ENCODE results near the gene IL1A. TPM values are rescaled to one million over a fixed set of nuclear protein-coding genes. Genes with fewer than 3 reads are reported as not detected.

IL1A gene
- polyA plus RNA-seq, 6 donors from 2014 or later, result not detected

DNA sequence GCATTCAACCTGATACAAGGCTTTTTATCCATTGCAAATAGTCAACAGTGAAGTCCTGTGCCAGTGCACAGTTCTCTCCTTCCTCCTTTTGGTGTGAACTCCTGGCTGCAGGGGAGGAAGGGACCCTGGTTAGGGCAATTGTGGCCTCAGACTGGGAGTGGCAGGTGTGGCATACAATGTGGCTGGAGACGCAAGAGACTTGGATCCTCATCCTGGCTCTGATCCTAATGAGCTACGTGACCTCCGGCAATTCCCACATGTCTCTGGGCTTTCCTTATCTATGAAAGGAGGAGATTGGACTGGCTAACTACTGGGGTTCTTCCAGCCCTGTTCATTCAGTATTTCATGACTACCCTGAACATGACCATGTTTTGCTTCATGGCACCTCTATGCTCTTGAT is 10.5 kb upstream of the IL1A start:
- Mint-ChIP-seq H3K36me3 (no peaks in the 10 kb centered on the region), H3K4me1 (peaks cover 0 to 5% (median 4%) of the 10 kb centered on the region in 3 donors), H3K27me3 (no peaks in the 10 kb centered on the region), H3K4me3 (no peak overlapping the region), H3K9me3 (no peaks in the 10 kb centered on the region), H3K27ac (no peak overlapping the region)
- no peak for ATAC-seq (ENCODE audit: low read depth in 2 of 2)
- DNase-seq, result no peak

DNA sequence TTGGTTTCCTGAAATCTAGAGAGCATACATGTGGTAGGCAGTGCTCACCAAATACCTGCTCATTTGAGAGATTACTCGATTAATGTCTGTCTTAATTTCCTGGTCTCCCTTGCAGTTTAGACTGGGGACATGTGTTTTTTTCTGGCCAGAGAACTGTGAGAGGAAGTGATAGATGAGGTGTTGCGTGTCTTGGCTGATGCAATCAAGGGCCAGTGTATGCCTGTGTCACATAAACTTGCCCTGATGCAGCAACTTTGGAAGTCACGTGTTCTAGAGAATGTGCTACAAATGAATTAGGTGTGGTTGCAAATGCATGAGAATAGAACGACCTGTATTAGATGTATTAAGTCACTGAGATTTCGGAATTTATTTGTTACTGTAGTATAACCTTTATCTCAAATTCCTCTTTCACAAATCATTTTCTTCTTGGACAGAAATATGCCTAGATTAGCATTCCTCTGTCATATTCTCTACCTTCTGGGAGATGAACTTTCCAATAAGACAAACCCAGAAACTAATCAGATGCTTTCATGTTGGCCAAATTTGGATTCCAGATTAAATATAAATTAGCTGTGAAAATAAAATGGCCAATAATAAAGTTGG is 9.9 kb upstream of the IL1A start:
- no peak for DNase-seq
- Mint-ChIP-seq H3K4me1 (peaks cover 0 to 4% (median under 1%) of the 10 kb centered on the region in 3 donors), H3K27ac (no peak overlapping the region)

GRCh38 chr2:112793449-112793978 is 9.2 kb upstream of the IL1A start:
- no peaks in the 10 kb centered on the region for H3K27me3 Mint-ChIP-seq
- no peaks in the 10 kb centered on the region for H3K36me3 Mint-ChIP-seq
- no peak overlapping the region for H3K27ac Mint-ChIP-seq
- ATAC-seq (ENCODE audit: low read depth in 2 of 2), result no peak
- H3K4me1 Mint-ChIP-seq, result peaks cover 0 to 4% (median 3%) of the 10 kb centered on the region in 3 donors
- H3K9me3 Mint-ChIP-seq, result no peaks in the 10 kb centered on the region
- DNase-seq, result no peak
- H3K4me3 Mint-ChIP-seq, result no peak overlapping the region

More for the DNA sequence above, 9.9 kb upstream of the IL1A start:
- Mint-ChIP-seq H3K4me3 (no peak overlapping the region), H3K36me3 (no peaks in the 10 kb centered on the region), H3K27me3 (no peaks in the 10 kb centered on the region), H3K9me3 (no peaks in the 10 kb centered on the region)
- peak in 1 of 2 donors; percentile 66 for ATAC-seq (ENCODE audit: low read depth in 2 of 2)

- no peak overlapping the region for H3K27ac Mint-ChIP-seq
- no peak for ATAC-seq (ENCODE audit: low read depth in 2 of 2)
- H3K9me3 Mint-ChIP-seq, result no peaks in the 10 kb centered on the region
- no peaks in the 10 kb centered on the region for H3K27me3 Mint-ChIP-seq
- H3K4me3 Mint-ChIP-seq, result no peak overlapping the region
- no peaks in the 10 kb centered on the region for H3K36me3 Mint-ChIP-seq
- DNase-seq, result no peak
- H3K4me1 Mint-ChIP-seq, result peaks cover 4 to 11% (median 10%) of the 10 kb centered on the region in 3 donors
These were observed 8.1 kb upstream of the IL1A start for GRCh38 chr2:112792419-112792818.

GRCh38 chr2:112791693-112792230 is 7.5 kb upstream of the IL1A start:
- Mint-ChIP-seq H3K36me3 (no peaks in the 10 kb centered on the region), H3K4me1 (peaks cover 4 to 11% (median 10%) of the 10 kb centered on the region in 3 donors), H3K27me3 (no peaks in the 10 kb centered on the region), H3K4me3 (no peak overlapping the region), H3K9me3 (no peaks in the 10 kb centered on the region), H3K27ac (no peak overlapping the region)
- DNase-seq (no peak), ATAC-seq (ENCODE audit: low read depth in 2 of 2) (no peak)

GRCh38 chr2:112791019-112791418 is 6.7 kb upstream of the IL1A start:
- Mint-ChIP-seq H3K4me3 (no peak overlapping the region), H3K27me3 (no peaks in the 10 kb centered on the region), H3K27ac (no peak overlapping the region), H3K36me3 (no peaks in the 10 kb centered on the region), H3K4me1 (peaks cover 4 to 11% (median 10%) of the 10 kb centered on the region in 3 donors), H3K9me3 (no peaks in the 10 kb centered on the region)
- DNase-seq (no peak), ATAC-seq (ENCODE audit: low read depth in 2 of 2) (no peak)

- Mint-ChIP-seq H3K4me1 (peaks cover 4 to 11% (median 10%) of the 10 kb centered on the region in 3 donors), H3K27me3 (no peaks in the 10 kb centered on the region), H3K9me3 (no peaks in the 10 kb centered on the region), H3K4me3 (no peak overlapping the region), H3K27ac (no peak overlapping the region), H3K36me3 (no peaks in the 10 kb centered on the region)
- DNase-seq, result no peak
- no peak for ATAC-seq (ENCODE audit: low read depth in 2 of 2)
These were observed 6.0 kb upstream of the IL1A start for GRCh38 chr2:112790305-112790704.

GRCh38 chr2:112789186-112789585 is 4.9 kb upstream of the IL1A start:
- Mint-ChIP-seq H3K4me1 (peaks cover 8 to 16% (median 10%) of the 10 kb centered on the region in 3 donors), H3K27me3 (no peaks in the 10 kb centered on the region), H3K36me3 (no peaks in the 10 kb centered on the region), H3K27ac (no peak overlapping the region), H3K9me3 (no peaks in the 10 kb centered on the region), H3K4me3 (no peak overlapping the region)
- DNase-seq (no peak), ATAC-seq (ENCODE audit: low read depth in 2 of 2) (no peak)

- DNase-seq (no peak), ATAC-seq (ENCODE audit: low read depth in 2 of 2) (no peak)
- H3K27ac Mint-ChIP-seq, result peak overlapping the region in 2 of 6 donors; percentile 34 to 44
- no peaks in the 10 kb centered on the region for H3K9me3 Mint-ChIP-seq
- H3K27me3 Mint-ChIP-seq, result no peaks in the 10 kb centered on the region
- H3K36me3 Mint-ChIP-seq, result no peaks in the 10 kb centered on the region
- H3K4me3 Mint-ChIP-seq, result no peak overlapping the region
- peaks cover 8 to 21% (median 9%) of the 10 kb centered on the region in 3 donors for H3K4me1 Mint-ChIP-seq
These were observed 4.4 kb upstream of the IL1A start for GRCh38 chr2:112788653-112789052.

DNA sequence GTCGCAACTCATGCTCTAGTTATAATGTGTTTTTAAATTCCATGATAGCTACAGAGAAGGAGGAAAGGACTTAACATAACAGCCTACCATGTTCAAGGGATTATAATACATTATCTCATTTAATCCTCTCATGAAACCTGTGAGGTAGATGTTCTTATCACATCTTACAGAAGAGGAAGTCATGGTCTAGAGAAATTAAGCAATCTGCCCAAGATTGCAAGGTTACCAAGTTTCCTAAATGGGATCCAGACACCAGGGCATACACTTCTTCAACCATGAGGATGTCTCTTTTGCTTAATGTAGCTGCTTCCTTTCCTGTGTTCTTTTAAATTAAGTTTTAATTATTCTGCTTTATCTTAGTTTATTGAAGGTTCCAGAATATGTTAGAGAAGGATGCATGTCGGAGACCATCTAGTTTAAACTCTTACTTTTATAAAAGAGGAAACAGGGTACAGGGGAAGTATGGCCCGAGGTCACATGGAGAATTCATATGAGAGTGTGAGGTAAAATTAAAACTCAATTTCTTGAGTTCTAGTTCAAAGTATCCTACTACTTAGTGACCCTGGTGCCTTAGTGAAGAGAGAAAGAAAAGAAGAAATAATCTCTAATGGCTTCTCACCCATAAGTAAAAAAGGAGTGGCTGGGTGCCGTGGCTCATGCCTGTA is 3.6 kb upstream of the IL1A start:
- no peaks in the 10 kb centered on the region for H3K36me3 Mint-ChIP-seq
- no peak overlapping the region for H3K27ac Mint-ChIP-seq
- peak in 1 of 2 donors; percentile 54 for ATAC-seq (ENCODE audit: low read depth in 2 of 2)
- no peaks in the 10 kb centered on the region for H3K27me3 Mint-ChIP-seq
- H3K4me3 Mint-ChIP-seq, result no peak overlapping the region
- H3K9me3 Mint-ChIP-seq, result no peaks in the 10 kb centered on the region
- peaks cover 16 to 29% (median 17%) of the 10 kb centered on the region in 3 donors for H3K4me1 Mint-ChIP-seq
- DNase-seq, result no peak

- ATAC-seq (ENCODE audit: low read depth in 2 of 2), result no peak
- H3K27ac Mint-ChIP-seq, result no peak overlapping the region
- no peak overlapping the region for H3K4me3 Mint-ChIP-seq
- no peaks in the 10 kb centered on the region for H3K36me3 Mint-ChIP-seq
- no peaks in the 10 kb centered on the region for H3K9me3 Mint-ChIP-seq
- H3K4me1 Mint-ChIP-seq, result peaks cover 22 to 35% (median 23%) of the 10 kb centered on the region in 3 donors
- DNase-seq, result no peak
- no peaks in the 10 kb centered on the region for H3K27me3 Mint-ChIP-seq
These were observed 3.0 kb upstream of the IL1A start for GRCh38 chr2:112787294-112787693.

- no peaks in the 10 kb centered on the region for H3K27me3 Mint-ChIP-seq
- peak overlapping the region in 2 of 8 donors; percentile 32 to 42 for H3K4me3 Mint-ChIP-seq
- H3K27ac Mint-ChIP-seq, result peak overlapping the region in 2 of 6 donors; percentile 13 to 51
- no peak for ATAC-seq (ENCODE audit: low read depth in 2 of 2)
- no peaks in the 10 kb centered on the region for H3K36me3 Mint-ChIP-seq
- no peaks in the 10 kb centered on the region for H3K9me3 Mint-ChIP-seq
- DNase-seq, result no peak
- peaks cover 31 to 34% (median 32%) of the 10 kb centered on the region in 3 donors for H3K4me1 Mint-ChIP-seq
These were observed 1.0 kb downstream of the IL1A start for GRCh38 chr2:112783187-112783714.

DNA sequence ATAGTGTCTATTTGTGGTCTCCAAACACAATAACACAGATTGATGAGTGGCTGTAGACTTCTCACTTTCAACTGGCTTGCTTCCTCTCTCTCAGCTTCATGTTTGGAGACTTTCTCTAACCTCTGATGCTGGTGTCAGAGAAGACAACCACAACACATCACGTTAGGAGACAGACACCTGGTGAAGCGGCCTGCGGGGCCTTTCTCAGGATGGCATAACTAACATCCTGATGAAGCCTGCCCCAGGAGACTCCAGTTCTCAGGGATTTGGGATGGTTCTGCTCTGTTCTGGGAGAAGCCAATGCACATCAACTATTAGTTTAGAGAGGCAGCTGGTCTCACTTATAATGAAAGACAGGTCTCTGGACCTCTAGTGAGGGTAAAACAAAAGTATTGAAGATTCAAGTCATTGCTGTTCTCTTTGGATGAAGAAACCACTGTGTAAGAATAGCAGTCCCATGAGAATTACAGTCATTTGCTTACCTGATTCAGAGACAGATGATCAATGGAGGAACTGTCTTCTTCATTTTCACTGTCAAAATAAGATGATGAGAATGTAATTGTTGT is 2.0 kb downstream of the IL1A start:
- Mint-ChIP-seq H3K36me3 (peaks cover 0 to under 1% of the 10 kb centered on the region in 2 donors), H3K27ac (peak overlapping the region in 3 of 6 donors; percentile 35 to 68 (median 57)), H3K4me3 (peak overlapping the region in 2 of 8 donors; percentile 25 to 29), H3K9me3 (no peaks in the 10 kb centered on the region), H3K4me1 (peaks cover 26 to 29% (median 28%) of the 10 kb centered on the region in 3 donors), H3K27me3 (peaks cover 0 to 7% (median 4%) of the 10 kb centered on the region in 3 donors)
- no peak for DNase-seq
- peak; percentile 51 to 78 for ATAC-seq (ENCODE audit: low read depth in 2 of 2)
